Cerebellar nuclear complex (tissue), 1 donor: ENCODE results near the gene KDF1.
"Not testable (repeated sequence)": the region's sequence is repeated elsewhere in the genome, so short reads cannot be mapped to it uniquely, and the experiment has no call there.

Experiments
- DNase-seq, 2 experiments: peaks; one replicate each; lab custom pipeline; 2025; lab: John Stamatoyannopoulos, UW

Gene KDF1

GRCh38 chr1:26994020-26994786 lies 33.9 kb upstream of the KDF1 start:
- DNase-seq, result no peak

GRCh38 chr1:26993237-26994019 lies 33.2 kb upstream of the KDF1 start, which contains the start of gene TRNP1:
Gene TRNP1, plus strand, starts transcription at chr1:26993692. Its CDS starts 95 bp downstream, at chr1:26993787.
- DNase-seq, result peak in 1 of 2 experiments; percentile 39

GRCh38 chr1:26991310-26992116 lies 31.2 kb upstream of the KDF1 start:
- DNase-seq, result no peak

GRCh38 chr1:26989403-26990109 lies 29.3 kb upstream of the KDF1 start:
- DNase-seq, result not testable (repeated sequence)

GRCh38 chr1:26986658-26987057 lies 26.4 kb upstream of the KDF1 start:
- no peak for DNase-seq

GRCh38 chr1:26984291-26984690 lies 24.0 kb upstream of the KDF1 start:
- DNase-seq, result no peak

- no peak for DNase-seq
Measured at GRCh38 chr1:26983863-26984262, 23.6 kb upstream of the KDF1 start.

- DNase-seq, result no peak
Measured at GRCh38 chr1:26981146-26981846, 21.0 kb upstream of the KDF1 start.

GRCh38 chr1:26978901-26979300 lies 18.6 kb upstream of the KDF1 start:
- no peak for DNase-seq

GRCh38 chr1:26976621-26977510 lies 16.6 kb upstream of the KDF1 start:
- DNase-seq, result no peak

- no peak for DNase-seq
Measured at GRCh38 chr1:26972821-26973220, 12.6 kb upstream of the KDF1 start.

- DNase-seq, result no peak
Measured at GRCh38 chr1:26972390-26972789, 12.1 kb upstream of the KDF1 start.

GRCh38 chr1:26971590-26971989 lies 11.3 kb upstream of the KDF1 start:
- DNase-seq, result no peak

GRCh38 chr1:26970810-26971209 lies 10.5 kb upstream of the KDF1 start:
- DNase-seq, result no peak

- no peak for DNase-seq
Measured at GRCh38 chr1:26965628-26966027, 5.4 kb upstream of the KDF1 start.

- DNase-seq, result no peak
Measured at GRCh38 chr1:26965213-26965612, 4.9 kb upstream of the KDF1 start.

GRCh38 chr1:26961826-26962225 lies 1.6 kb upstream of the KDF1 start:
- DNase-seq, result no peak

- DNase-seq, result no peak
Measured at GRCh38 chr1:26960625-26960966, 328 bp upstream of the KDF1 start.

GRCh38 chr1:26959270-26959669 lies 998 bp downstream of the KDF1 start:
- no peak for DNase-seq

- no peak for DNase-seq
Measured at GRCh38 chr1:26957306-26957705, 3.0 kb downstream of the KDF1 start.
